SU-DHL-6 (cell line): Measurements from ENCODE around the gene SOX21.
"Not testable (repeated sequence)": the region's sequence is repeated elsewhere in the genome, so short reads cannot be mapped to it uniquely, and the experiment has no call there.

Experiments
- H2AFZ ChIP-seq: fragments of 200-600 bp; sonication (generic); 2 replicates; pipeline ENCODE4 v1.6.1; 2014; ENCODE audit warnings: low read depth, mild to moderate bottlenecking, moderate library complexity, mixed read lengths, antibody characterized with exemption, low read length; ENCODE audit not compliant: severe bottlenecking
- H3F3A ChIP-seq: fragments of 200-600 bp; shearing (Covaris generic); 2 replicates; pipeline ENCODE4 v1.6.0; 2016; ENCODE audit warnings: antibody characterized with exemption, mild to moderate bottlenecking; ENCODE audit not compliant: insufficient read depth
- H3K27ac ChIP-seq: fragments of 200-600 bp; sonication (generic); 2 replicates; pipeline ENCODE4 v1.5.1; 2016; ENCODE audit warnings: low read depth, mild to moderate bottlenecking, low read length, moderate library complexity, mixed read lengths
- H3K27me3 ChIP-seq: fragments of 200-600 bp; sonication (generic), shearing (Covaris generic); 2 replicates; pipeline ENCODE4 v1.6.0; 2014; ENCODE audit warnings: mild to moderate bottlenecking, low read length
- H3K36me3 ChIP-seq: fragments of 200-600 bp; sonication (generic); 2 replicates; pipeline ENCODE4 v1.6.1; 2014; ENCODE audit warnings: mild to moderate bottlenecking, low read length, mixed read lengths
- H3K4me2 ChIP-seq: fragments of 300-600, 200-600 bp; shearing (Covaris generic), sonication (generic); 2 replicates; pipeline ENCODE4 v1.6.0; 2014; ENCODE audit warnings: low read length, low read depth, mild to moderate bottlenecking; ENCODE audit not compliant: poor library complexity, severe bottlenecking
- H3K4me3 ChIP-seq: fragments of 200-600 bp; sonication (generic); 2 replicates; pipeline ENCODE4 v1.5.1; 2014; ENCODE audit warnings: antibody characterized with exemption, low read length, mild to moderate bottlenecking, mixed read lengths; ENCODE audit not compliant: insufficient read depth, poor library complexity, severe bottlenecking
- H3K79me2 ChIP-seq: fragments of 200-600 bp; sonication (generic); 2 replicates; pipeline ENCODE4 v1.6.1; 2014; ENCODE audit warnings: mild to moderate bottlenecking, low read length, moderate library complexity; ENCODE audit not compliant: insufficient read depth
- H3K9ac ChIP-seq: fragments of 200-600 bp; sonication (generic); 2 replicates; pipeline ENCODE4 v1.7.0; 2014; ENCODE audit warnings: mild to moderate bottlenecking, low read length
- H3K9me2 ChIP-seq: fragments of 200-600 bp; sonication (generic); replicated peaks from 2 replicates; pipeline ENCODE4 v1.6.1; 2014; ENCODE audit warnings: low read length; ENCODE audit not compliant: insufficient read depth
- H3K9me3 ChIP-seq: fragments of 200-600 bp; sonication (generic); 2 replicates; pipeline ENCODE4 v1.6.1; 2014; ENCODE audit warnings: low read length, mixed read lengths; ENCODE audit not compliant: insufficient read depth
- H4K20me1 ChIP-seq: fragments of 200-600 bp; sonication (generic); 2 replicates; pipeline ENCODE4 v1.6.1; 2014; ENCODE audit warnings: low read depth, mild to moderate bottlenecking, antibody characterized with exemption, low read length, moderate library complexity, mixed read lengths
- EZH2phosphoT487 ChIP-seq: fragments of 200-600 bp; sonication (generic), shearing (Covaris generic); conservative IDR thresholded peaks from 2 replicates; pipeline ENCODE4 v1.6.1; 2018; ENCODE audit warnings: mild to moderate bottlenecking, antibody characterized with exemption, low read length, moderate library complexity, mixed read lengths
- TF ChIP-seq, protein P1 (sequence below): fragments of 200-600 bp; sonication (generic); IDR thresholded peaks from one replicate; pipeline ENCODE4 v1.5.1; 2017; ENCODE audit warnings: antibody characterized with exemption, mild to moderate bottlenecking, low read length, moderate library complexity; ENCODE audit not compliant: insufficient read depth, poor library complexity, severe bottlenecking

SOX21 gene

DNA sequence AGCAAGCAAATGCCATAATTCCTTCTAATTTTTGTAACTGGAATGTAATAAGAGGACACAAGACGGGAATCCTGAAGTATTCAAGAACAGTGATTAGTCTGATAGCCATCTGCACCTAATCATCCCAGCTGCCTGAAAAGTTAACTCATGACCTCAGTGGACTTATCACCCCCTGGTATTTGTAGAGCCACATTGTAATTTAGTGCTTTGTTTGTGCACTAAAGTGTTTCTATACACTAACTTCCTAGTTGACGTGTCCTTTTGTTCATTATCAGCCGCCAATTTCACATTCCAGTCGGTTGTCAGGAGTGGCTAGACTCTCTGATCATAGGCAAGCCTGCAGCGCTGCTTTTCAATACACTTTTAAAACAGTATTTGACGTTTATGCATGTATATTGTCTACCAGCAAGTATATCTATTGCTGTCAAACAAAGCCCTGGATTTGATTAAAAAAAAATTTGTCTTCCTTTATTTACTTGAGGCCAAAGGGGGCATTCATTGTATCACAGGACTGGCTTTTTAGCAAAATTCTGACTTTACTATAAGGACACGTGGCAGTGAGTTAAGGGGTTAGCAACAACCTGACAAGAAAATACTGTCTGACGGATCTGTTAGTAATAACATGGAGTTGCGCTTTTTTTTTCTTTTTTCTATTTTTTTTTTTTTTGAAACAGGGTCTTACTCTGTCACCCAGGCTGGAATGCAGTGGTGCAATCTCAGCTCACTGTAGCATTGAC lies 10.4 kb upstream of the SOX21 start:
- H4K20me1 ChIP-seq, result no peaks in the 10 kb centered on the region
- H3K9me3 ChIP-seq, result no peaks in the 10 kb centered on the region
- no peaks in the 10 kb centered on the region for H3K36me3 ChIP-seq
- H2AFZ ChIP-seq, result no peak overlapping the region
- H3K27ac ChIP-seq, result no peak overlapping the region
- TF ChIP-seq, protein P1, sequence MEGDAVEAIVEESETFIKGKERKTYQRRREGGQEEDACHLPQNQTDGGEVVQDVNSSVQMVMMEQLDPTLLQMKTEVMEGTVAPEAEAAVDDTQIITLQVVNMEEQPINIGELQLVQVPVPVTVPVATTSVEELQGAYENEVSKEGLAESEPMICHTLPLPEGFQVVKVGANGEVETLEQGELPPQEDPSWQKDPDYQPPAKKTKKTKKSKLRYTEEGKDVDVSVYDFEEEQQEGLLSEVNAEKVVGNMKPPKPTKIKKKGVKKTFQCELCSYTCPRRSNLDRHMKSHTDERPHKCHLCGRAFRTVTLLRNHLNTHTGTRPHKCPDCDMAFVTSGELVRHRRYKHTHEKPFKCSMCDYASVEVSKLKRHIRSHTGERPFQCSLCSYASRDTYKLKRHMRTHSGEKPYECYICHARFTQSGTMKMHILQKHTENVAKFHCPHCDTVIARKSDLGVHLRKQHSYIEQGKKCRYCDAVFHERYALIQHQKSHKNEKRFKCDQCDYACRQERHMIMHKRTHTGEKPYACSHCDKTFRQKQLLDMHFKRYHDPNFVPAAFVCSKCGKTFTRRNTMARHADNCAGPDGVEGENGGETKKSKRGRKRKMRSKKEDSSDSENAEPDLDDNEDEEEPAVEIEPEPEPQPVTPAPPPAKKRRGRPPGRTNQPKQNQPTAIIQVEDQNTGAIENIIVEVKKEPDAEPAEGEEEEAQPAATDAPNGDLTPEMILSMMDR, result no peak
- TF ChIP-seq EZH2phosphoT487, result no peak
- H3K79me2 ChIP-seq, result no peaks in the 10 kb centered on the region
- no peaks in the 10 kb centered on the region for H3K27me3 ChIP-seq
- H3K4me2 ChIP-seq, result no peak overlapping the region
- H3K4me3 ChIP-seq, result no peak overlapping the region
- H3K9me2 ChIP-seq, result no peaks in the 10 kb centered on the region
- no peaks in the 10 kb centered on the region for H3F3A ChIP-seq
- no peak overlapping the region for H3K9ac ChIP-seq

DNA sequence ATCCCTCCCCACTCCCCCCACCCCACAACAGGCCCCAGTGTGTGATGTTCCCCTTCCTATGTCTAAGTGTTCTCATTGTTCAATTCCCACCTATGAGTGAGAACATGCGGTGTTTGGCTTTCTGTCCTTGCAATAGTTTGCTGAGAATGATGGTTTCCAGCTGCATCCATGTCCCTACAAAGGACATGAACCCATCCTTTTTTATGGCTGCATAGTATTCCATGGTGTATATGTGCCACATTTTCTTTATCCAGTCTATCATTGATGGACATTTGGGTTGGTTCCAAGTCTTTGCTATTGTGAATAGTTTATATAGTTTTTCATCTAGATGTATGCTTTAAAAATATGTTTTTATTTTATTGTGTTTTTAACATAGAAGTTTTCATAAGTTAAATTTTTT lies 6.4 kb upstream of the SOX21 start:
- not testable (repeated sequence) for H2AFZ ChIP-seq, H4K20me1 ChIP-seq, H3K9ac ChIP-seq, H3K4me2 ChIP-seq, H3K27me3 ChIP-seq, H3K9me3 ChIP-seq, H3K36me3 ChIP-seq, H3K4me3 ChIP-seq, H3K27ac ChIP-seq, H3K9me2 ChIP-seq, H3K79me2 ChIP-seq, H3F3A ChIP-seq

DNA sequence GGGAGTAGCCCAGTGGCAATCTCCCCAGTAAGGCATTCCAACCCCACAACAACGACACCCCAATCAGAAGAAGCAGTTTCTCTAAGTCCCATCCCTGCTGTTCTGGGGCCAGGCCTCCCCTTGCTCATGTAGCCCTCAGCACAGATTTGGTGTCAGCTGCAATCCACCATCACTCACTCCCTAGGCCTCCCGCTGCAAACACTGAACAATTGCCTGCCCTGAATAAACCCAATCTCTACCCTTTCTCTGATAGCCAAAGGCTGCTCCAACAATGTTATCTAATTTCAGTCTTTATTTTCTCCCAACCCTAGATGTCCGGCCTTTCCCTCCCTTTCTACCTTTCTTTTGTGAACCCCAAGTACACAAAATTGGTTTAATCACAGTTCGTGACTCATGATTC lies 5.6 kb upstream of the SOX21 start:
- no peak overlapping the region for H3K9ac ChIP-seq

DNA sequence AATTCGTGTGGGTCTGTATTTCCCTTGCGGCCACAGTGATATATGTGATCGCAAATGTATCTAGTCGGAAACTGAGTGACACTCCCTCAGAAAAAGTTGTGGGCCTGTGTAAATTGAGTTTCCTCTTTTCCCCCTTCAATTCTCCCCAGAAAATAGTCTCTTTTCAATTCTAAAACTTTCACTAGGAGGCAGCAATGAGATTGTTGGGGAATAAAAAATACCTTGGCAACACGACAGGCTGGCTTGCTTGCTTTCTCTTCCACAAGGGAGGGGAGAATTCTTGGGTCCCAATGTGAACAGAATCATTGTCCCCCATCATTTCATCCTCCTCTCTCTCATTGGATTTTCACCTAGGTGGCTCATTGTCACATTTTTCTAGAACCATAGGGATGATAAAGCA lies 3.7 kb upstream of the SOX21 start:
- no peak overlapping the region for H3K4me2 ChIP-seq
- H3F3A ChIP-seq, result no peaks in the 10 kb centered on the region
- no peaks in the 10 kb centered on the region for H3K9me3 ChIP-seq
- no peak overlapping the region for H2AFZ ChIP-seq
- H4K20me1 ChIP-seq, result no peaks in the 10 kb centered on the region
- no peaks in the 10 kb centered on the region for H3K79me2 ChIP-seq
- no peaks in the 10 kb centered on the region for H3K9me2 ChIP-seq
- no peak overlapping the region for H3K27ac ChIP-seq
- no peak for TF ChIP-seq EZH2phosphoT487
- TF ChIP-seq, protein P1, result no peak
- H3K27me3 ChIP-seq, result no peaks in the 10 kb centered on the region
- H3K36me3 ChIP-seq, result no peaks in the 10 kb centered on the region
- H3K9ac ChIP-seq, result no peak overlapping the region
- no peak overlapping the region for H3K4me3 ChIP-seq

More for the DNA sequence above, 5.6 kb upstream of the SOX21 start:
- Histone ChIP-seq H3K4me2 (no peak overlapping the region), H3K9me3 (no peaks in the 10 kb centered on the region), H3K4me3 (no peak overlapping the region), H3K79me2 (no peaks in the 10 kb centered on the region), H4K20me1 (no peaks in the 10 kb centered on the region), H3K27me3 (no peaks in the 10 kb centered on the region), H3K36me3 (no peaks in the 10 kb centered on the region), H3K27ac (no peak overlapping the region), H3K9me2 (no peaks in the 10 kb centered on the region), H2AFZ (no peak overlapping the region), H3F3A (no peaks in the 10 kb centered on the region)
- TF ChIP-seq, protein P1, result no peak
- TF ChIP-seq EZH2phosphoT487, result no peak
